ENCODE data around the gene FRRS1.

- TF ChIP-seq CTCF (IDR thresholded peaks at IDR 0.05; ENCODE audit: borderline replicate concordance, extremely low read depth, low read length, poor library complexity, severe bottlenecking) (no peak), EZH2 (IDR thresholded peaks at IDR 0.05; ENCODE audit: borderline replicate concordance, low read depth, low read length, severe bottlenecking) (no peak)
These were observed 2.5 kb downstream of the FRRS1 start for GRCh38 chr1:99763956-99764355.

Measured in DND-41 (cell line).